Peyer's patch (tissue), 4 donors: ENCODE results near the gene PITRM1.

Source experiments
- POLR2A ChIP-seq, 2 donors: fragments of 450-650 bp; IDR thresholded peaks; one replicate each; pipeline ENCODE4 v1.5.1; 2017; ENCODE audit warnings: antibody characterized with exemption in 2 of 2, mild to moderate bottlenecking in 2 of 2, moderate library complexity in 2 of 2
- TF ChIP-seq, protein P1 (sequence below), 6 experiments: fragments of 450-650 bp in 4 of 6; fragments of 200-600 bp in 2 of 6; sonication (generic) in 1 of 6; IDR thresholded peaks; one replicate each; pipeline ENCODE4 v1.5.1; 2017 to 2019; ENCODE audit warnings: antibody characterized with exemption in 6 of 6, mild to moderate bottlenecking in 3 of 6, moderate library complexity in 1 of 6

DNA sequence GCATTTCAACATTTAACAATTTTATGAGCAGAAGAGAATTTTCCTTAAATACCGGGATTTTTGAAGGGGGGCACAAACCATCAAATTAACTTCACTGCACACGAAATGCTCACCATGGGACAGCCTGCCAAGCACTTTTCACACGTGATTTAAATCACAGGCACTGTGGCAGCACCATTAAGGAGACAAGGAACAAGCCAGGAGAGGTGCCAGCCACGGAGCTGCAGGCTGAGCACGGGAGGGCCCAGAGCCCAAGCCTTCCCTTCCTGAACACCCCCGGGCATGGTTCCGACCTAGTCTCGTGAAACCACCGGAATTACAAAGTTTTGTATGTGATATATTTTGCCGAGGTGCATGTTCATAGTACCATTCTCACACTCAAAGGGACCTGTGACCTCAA, 13.4 kb downstream of the PITRM1 start:
- TF ChIP-seq, protein P1, sequence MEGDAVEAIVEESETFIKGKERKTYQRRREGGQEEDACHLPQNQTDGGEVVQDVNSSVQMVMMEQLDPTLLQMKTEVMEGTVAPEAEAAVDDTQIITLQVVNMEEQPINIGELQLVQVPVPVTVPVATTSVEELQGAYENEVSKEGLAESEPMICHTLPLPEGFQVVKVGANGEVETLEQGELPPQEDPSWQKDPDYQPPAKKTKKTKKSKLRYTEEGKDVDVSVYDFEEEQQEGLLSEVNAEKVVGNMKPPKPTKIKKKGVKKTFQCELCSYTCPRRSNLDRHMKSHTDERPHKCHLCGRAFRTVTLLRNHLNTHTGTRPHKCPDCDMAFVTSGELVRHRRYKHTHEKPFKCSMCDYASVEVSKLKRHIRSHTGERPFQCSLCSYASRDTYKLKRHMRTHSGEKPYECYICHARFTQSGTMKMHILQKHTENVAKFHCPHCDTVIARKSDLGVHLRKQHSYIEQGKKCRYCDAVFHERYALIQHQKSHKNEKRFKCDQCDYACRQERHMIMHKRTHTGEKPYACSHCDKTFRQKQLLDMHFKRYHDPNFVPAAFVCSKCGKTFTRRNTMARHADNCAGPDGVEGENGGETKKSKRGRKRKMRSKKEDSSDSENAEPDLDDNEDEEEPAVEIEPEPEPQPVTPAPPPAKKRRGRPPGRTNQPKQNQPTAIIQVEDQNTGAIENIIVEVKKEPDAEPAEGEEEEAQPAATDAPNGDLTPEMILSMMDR (IDR thresholded peaks at IDR 0.05), result no peak
- TF ChIP-seq POLR2A (IDR thresholded peaks at IDR 0.05), result no peak
